Right cardiac atrium (tissue), 5 donors: ENCODE results near the gene NFATC2. TPM values are rescaled to one million over a fixed set of nuclear protein-coding genes. Genes with fewer than 3 reads are reported as not detected.
A peak's percentile ranks its signal among the peaks of the same experiment; 100 is the strongest.
"Not testable (repeated sequence)": the region's sequence is repeated elsewhere in the genome, so short reads cannot be mapped to it uniquely, and the experiment has no call there.

Experiments
- ATAC-seq, 2 donors: fragments of 200-7000 bp; cut with Tn5 transposase; one replicate each; pipeline versions ENCODE4 v1.8.0 to v1.9.1; 2020; ENCODE audit warnings: moderate library complexity in 2 of 2, mild to moderate bottlenecking in 1 of 2
- DNase-seq, 3 donors: peaks; one replicate each; pipeline ENCODE4 v3.0.0-alpha.2; 2020
- H3K27ac ChIP-seq: one replicate; pipeline ENCODE4 v1.5.1; 2013; ENCODE audit warnings: mild to moderate bottlenecking, low read length, control low read depth, moderate library complexity
- H3K27me3 ChIP-seq: one replicate; pipeline ENCODE4 v1.6.1; 2013; ENCODE audit not compliant: control insufficient read depth, insufficient read depth
- H3K4me1 ChIP-seq: one replicate; pipeline ENCODE4 v1.6.1; 2013; ENCODE audit warnings: low read length; ENCODE audit not compliant: control insufficient read depth, insufficient read depth
- H3K4me3 ChIP-seq: one replicate; pipeline ENCODE4 v1.5.1; 2013; ENCODE audit warnings: low read length, control low read depth
- H3K9me3 ChIP-seq: one replicate; pipeline ENCODE4 v1.6.1; 2013; ENCODE audit warnings: low read length; ENCODE audit not compliant: control insufficient read depth
- WGBS: extraction: QIAGEN DNeasy Blood & Tissue Kit; methylation state at CpG from one replicate; pipeline ENCODE4 v1.1.7; 2013; 5-methylcytosine and 5-hydroxymethylcytosine counted together
- intact Hi-C, 4 donors: fragments of 100-400 bp; cut with DNase I; formaldehyde crosslinking; loops; one replicate each; pipeline versions ENCODE4 v1.11.0 to v1.14.0; 2022 to 2023
- polyA plus RNA-seq: library from polyadenylated mRNA; stranded (reverse); fragments of 200-250 nt; gene quantifications from one replicate; pipeline ENCODE4 v1.2.3, GENCODE V29; 2013
- total RNA-seq, 4 donors: library from RNA; stranded (reverse); fragmentation: NEBNext Ultra II Directional; extraction: Animal tissue kit (Norgen Biotek cat#: 25700); gene quantifications; one replicate each; pipeline ENCODE4 v1.2.1, GENCODE V29; 2021
- donor health status: healthy with polysubstance abuse.
- donor health status: DM: no; HTN: yes; CAD: no.
- donor health status: DM: no; HTN: no; CAD: no.
- donor health status: DM: no; HTN: yes; CAD: no; lungs with severe emphysema.
- donor health status: DM: yes; HTN: yes; CAD: no.

NFATC2 gene
- total and polyA plus RNA-seq, 5 donors, result 2.8 to 13.3 (median 8.2) TPM

GRCh38 chr20:51482836-51483473 lies 59.6 kb downstream of the NFATC2 start:
- Histone ChIP-seq H3K4me1 (no peaks in the 10 kb centered on the region), H3K27me3 (no peaks in the 10 kb centered on the region), H3K9me3 (no peaks in the 10 kb centered on the region), H3K4me3 (no peak overlapping the region), H3K27ac (no peak overlapping the region)
- ATAC-seq (no peak), DNase-seq (no peak)
- intact Hi-C loops, result no loop called here
- WGBS, result 84% methylated on average over 15 of the region's 15 CpGs

- no peaks in the 10 kb centered on the region for H3K4me1 ChIP-seq
- no peak for ATAC-seq
- H3K4me3 ChIP-seq, result no peak overlapping the region
- WGBS, result 59% methylated on average over 17 of the region's 17 CpGs
- no peaks in the 10 kb centered on the region for H3K27me3 ChIP-seq
- no peak overlapping the region for H3K27ac ChIP-seq
- H3K9me3 ChIP-seq, result no peaks in the 10 kb centered on the region
- no peak for DNase-seq
- intact Hi-C loops, result no loop called here
Measured at GRCh38 chr20:51481341-51481914, 61.1 kb downstream of the NFATC2 start.

GRCh38 chr20:51480507-51481270 lies 61.8 kb downstream of the NFATC2 start:
- H3K27me3 ChIP-seq, result no peaks in the 10 kb centered on the region
- no peak for ATAC-seq
- no peak overlapping the region for H3K4me3 ChIP-seq
- no peak overlapping the region for H3K27ac ChIP-seq
- 85% methylated on average over 14 of the region's 14 CpGs for WGBS
- no peaks in the 10 kb centered on the region for H3K4me1 ChIP-seq
- DNase-seq, result no peak
- no peaks in the 10 kb centered on the region for H3K9me3 ChIP-seq
- intact Hi-C loops, result no loop called here

- 100% methylated on average over 1 of the region's 1 CpG for WGBS
- H3K9me3 ChIP-seq, H3K4me3 ChIP-seq, H3K27me3 ChIP-seq, intact Hi-C loops, H3K4me1 ChIP-seq, ATAC-seq, H3K27ac ChIP-seq, DNase-seq: not testable (repeated sequence)
Measured at GRCh38 chr20:51476106-51476505, 66.4 kb downstream of the NFATC2 start.

- DNase-seq, result no peak
- Histone ChIP-seq H3K4me1 (no peaks in the 10 kb centered on the region), H3K27me3 (no peaks in the 10 kb centered on the region), H3K27ac (no peak overlapping the region), H3K4me3 (no peak overlapping the region), H3K9me3 (no peaks in the 10 kb centered on the region)
- 96% methylated on average over 19 of the region's 19 CpGs for WGBS
- ATAC-seq, result no peak
- intact Hi-C loops, result no loop called here
Measured at GRCh38 chr20:51473771-51474170, 68.7 kb downstream of the NFATC2 start.

GRCh38 chr20:51473256-51473655 lies 69.3 kb downstream of the NFATC2 start:
- no peak for ATAC-seq
- no peak overlapping the region for H3K27ac ChIP-seq
- H3K9me3 ChIP-seq, result no peaks in the 10 kb centered on the region
- no peaks in the 10 kb centered on the region for H3K4me1 ChIP-seq
- 94% methylated on average over 4 of the region's 4 CpGs for WGBS
- H3K4me3 ChIP-seq, result no peak overlapping the region
- no peaks in the 10 kb centered on the region for H3K27me3 ChIP-seq
- DNase-seq, result no peak
- intact Hi-C loops, result no loop called here

- H3K9me3 ChIP-seq, result no peaks in the 10 kb centered on the region
- no peaks in the 10 kb centered on the region for H3K4me1 ChIP-seq
- WGBS, result 95% methylated on average over 3 of the region's 3 CpGs
- DNase-seq, result no peak
- no peak overlapping the region for H3K4me3 ChIP-seq
- H3K27me3 ChIP-seq, result no peaks in the 10 kb centered on the region
- intact Hi-C loops, result no loop called here
- ATAC-seq, result no peak
- no peak overlapping the region for H3K27ac ChIP-seq
Measured at GRCh38 chr20:51470907-51471411, 71.6 kb downstream of the NFATC2 start.

GRCh38 chr20:51470499-51470820 lies 72.1 kb downstream of the NFATC2 start:
- Histone ChIP-seq H3K27ac (no peak overlapping the region), H3K4me1 (no peaks in the 10 kb centered on the region), H3K4me3 (no peak overlapping the region), H3K9me3 (no peaks in the 10 kb centered on the region), H3K27me3 (no peaks in the 10 kb centered on the region)
- intact Hi-C loops, result no loop called here
- ATAC-seq, result no peak
- DNase-seq, result no peak
- WGBS, result 89% methylated on average over 5 of the region's 5 CpGs

GRCh38 chr20:51469578-51470498 lies 72.7 kb downstream of the NFATC2 start:
- Histone ChIP-seq H3K27me3 (no peaks in the 10 kb centered on the region), H3K27ac (no peak overlapping the region), H3K4me3 (no peak overlapping the region), H3K9me3 (no peaks in the 10 kb centered on the region), H3K4me1 (no peaks in the 10 kb centered on the region)
- ATAC-seq (peak; percentile 45 to 59), DNase-seq (no peak)
- WGBS, result 76% methylated on average over 11 of the region's 11 CpGs
- intact Hi-C loops, result no loop called here

- intact Hi-C loops, result no loop called here
- no peaks in the 10 kb centered on the region for H3K4me1 ChIP-seq
- ATAC-seq, result no peak
- H3K4me3 ChIP-seq, result no peak overlapping the region
- no peak for DNase-seq
- WGBS, result 87% methylated on average over 6 of the region's 6 CpGs
- H3K27ac ChIP-seq, result no peak overlapping the region
- H3K27me3 ChIP-seq, result no peaks in the 10 kb centered on the region
- no peaks in the 10 kb centered on the region for H3K9me3 ChIP-seq
Measured at GRCh38 chr20:51469046-51469445, 73.5 kb downstream of the NFATC2 start.
